ENCODE results near the gene ZCCHC10.

Gene ZCCHC10

DNA sequence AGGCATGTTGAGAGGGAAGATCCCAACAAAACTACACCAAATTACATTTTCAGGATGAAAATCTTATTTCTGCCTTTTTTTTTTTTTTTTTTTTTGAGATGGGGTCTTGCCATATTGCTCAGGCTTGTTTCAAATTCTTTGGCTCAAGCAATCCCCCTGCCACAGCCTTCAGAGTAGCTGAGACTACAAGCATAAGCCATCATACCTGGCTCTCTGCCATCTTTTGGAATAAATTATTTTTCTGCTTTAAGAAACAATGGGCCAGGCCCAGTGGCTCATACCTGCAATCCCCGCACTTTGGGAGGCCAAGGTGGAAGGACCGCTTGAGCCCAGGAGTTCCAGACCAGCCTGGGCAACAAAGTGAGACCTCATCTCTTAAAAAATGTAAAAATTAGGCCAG, 77.2 kb downstream of the ZCCHC10 start:
- peaks cover 18% of the 10 kb centered on the region for H3K36me3 Mint-ChIP-seq
- H3K4me3 Mint-ChIP-seq = no peak overlapping the region
- H3K4me1 Mint-ChIP-seq = peaks cover 22% of the 10 kb centered on the region
- CTCF ChIA-PET = no interaction called here
- no peaks in the 10 kb centered on the region for H3K27me3 Mint-ChIP-seq
- no peaks in the 10 kb centered on the region for H3K9me3 Mint-ChIP-seq
- H3K27ac Mint-ChIP-seq = no peak overlapping the region
- DNase-seq = no peak

GRCh38 chr5:132947671-132948070, 78.7 kb downstream of the ZCCHC10 start:
- no peak overlapping the region for H3K27ac Mint-ChIP-seq
- peaks cover 17% of the 10 kb centered on the region for H3K4me1 Mint-ChIP-seq
- no peak overlapping the region for H3K4me3 Mint-ChIP-seq
- DNase-seq = no peak
- peaks cover 12% of the 10 kb centered on the region for H3K36me3 Mint-ChIP-seq
- no peaks in the 10 kb centered on the region for H3K27me3 Mint-ChIP-seq
- CTCF ChIA-PET = no interaction called here
- H3K9me3 Mint-ChIP-seq = no peaks in the 10 kb centered on the region

Data from activated naive CD4-positive, alpha-beta T cell treated with anti-CD3 and anti-CD28 coated beads, Interleukin-2, amount 10 ng/mL, durations not matched to agents 7 days and 5 days (primary cell).